Measurements from ENCODE around the gene HCRTR2. TPM values are rescaled to one million over a fixed set of nuclear protein-coding genes. Genes with fewer than 3 reads are reported as not detected.

The HCRTR2 gene
- total and polyA plus RNA-seq, 8 donors: 0.09 to 0.13 (median 0.10) TPM; not detected in 5

- intact Hi-C loops (cut with DNase I): no loop called here
- ATAC-seq: no peak
- TF ChIP-seq CTCF (IDR thresholded peaks at IDR 0.05): no peak
- Histone ChIP-seq H3K4me3 (no peak overlapping the region), H3K36me3 (no peaks in the 10 kb centered on the region), H3K27ac (no peak overlapping the region), H3K27me3 (no peaks in the 10 kb centered on the region), H3K9me3 (no peaks in the 10 kb centered on the region), H3K4me1 (no peaks in the 10 kb centered on the region)
- DNase-seq: no peak
Measured at GRCh38 chr6:55184782-55185530, 10.6 kb downstream of the HCRTR2 start.

- H3K27ac ChIP-seq: no peak overlapping the region
- intact Hi-C loops (cut with DNase I): no loop called here
- no peak for TF ChIP-seq CTCF (IDR thresholded peaks at IDR 0.05)
- DNase-seq: no peak
- H3K4me3 ChIP-seq: no peak overlapping the region
- no peaks in the 10 kb centered on the region for H3K27me3 ChIP-seq
- no peak for ATAC-seq
- no peaks in the 10 kb centered on the region for H3K9me3 ChIP-seq
- H3K36me3 ChIP-seq: no peaks in the 10 kb centered on the region
- H3K4me1 ChIP-seq: no peaks in the 10 kb centered on the region
Measured at GRCh38 chr6:55198715-55199114, 24.4 kb downstream of the HCRTR2 start.

- TF ChIP-seq CTCF (IDR thresholded peaks at IDR 0.05): no peak
- H3K9me3 ChIP-seq: no peaks in the 10 kb centered on the region
- no peak overlapping the region for H3K27ac ChIP-seq
- intact Hi-C loops (cut with DNase I): no loop called here
- H3K36me3 ChIP-seq: no peaks in the 10 kb centered on the region
- H3K27me3 ChIP-seq: no peaks in the 10 kb centered on the region
- H3K4me3 ChIP-seq: no peak overlapping the region
- DNase-seq (no peak), ATAC-seq (no peak)
- no peaks in the 10 kb centered on the region for H3K4me1 ChIP-seq
Measured at GRCh38 chr6:55199239-55199638, 24.9 kb downstream of the HCRTR2 start.

GRCh38 chr6:55208478-55209458 is 34.5 kb downstream of the HCRTR2 start:
- no peak for TF ChIP-seq CTCF (IDR thresholded peaks at IDR 0.05)
- intact Hi-C loops (cut with DNase I): no loop called here
- no peak overlapping the region for H3K27ac ChIP-seq
- no peak for DNase-seq
- no peaks in the 10 kb centered on the region for H3K4me1 ChIP-seq
- H3K9me3 ChIP-seq: no peaks in the 10 kb centered on the region
- no peaks in the 10 kb centered on the region for H3K27me3 ChIP-seq
- H3K4me3 ChIP-seq: no peak overlapping the region
- no peaks in the 10 kb centered on the region for H3K36me3 ChIP-seq
- ATAC-seq: no peak

GRCh38 chr6:55210952-55211351 is 36.6 kb downstream of the HCRTR2 start:
- intact Hi-C loops (cut with DNase I): no loop called here
- Histone ChIP-seq H3K36me3 (no peaks in the 10 kb centered on the region), H3K4me3 (no peak overlapping the region), H3K27ac (no peak overlapping the region), H3K4me1 (no peaks in the 10 kb centered on the region), H3K27me3 (no peaks in the 10 kb centered on the region), H3K9me3 (no peaks in the 10 kb centered on the region)
- TF ChIP-seq CTCF (IDR thresholded peaks at IDR 0.05): no peak
- no peak for DNase-seq
- ATAC-seq: no peak

Data from left lung (tissue), 10 donors.